ENCODE measurements around the gene KRT73.

Gene KRT73

DNA sequence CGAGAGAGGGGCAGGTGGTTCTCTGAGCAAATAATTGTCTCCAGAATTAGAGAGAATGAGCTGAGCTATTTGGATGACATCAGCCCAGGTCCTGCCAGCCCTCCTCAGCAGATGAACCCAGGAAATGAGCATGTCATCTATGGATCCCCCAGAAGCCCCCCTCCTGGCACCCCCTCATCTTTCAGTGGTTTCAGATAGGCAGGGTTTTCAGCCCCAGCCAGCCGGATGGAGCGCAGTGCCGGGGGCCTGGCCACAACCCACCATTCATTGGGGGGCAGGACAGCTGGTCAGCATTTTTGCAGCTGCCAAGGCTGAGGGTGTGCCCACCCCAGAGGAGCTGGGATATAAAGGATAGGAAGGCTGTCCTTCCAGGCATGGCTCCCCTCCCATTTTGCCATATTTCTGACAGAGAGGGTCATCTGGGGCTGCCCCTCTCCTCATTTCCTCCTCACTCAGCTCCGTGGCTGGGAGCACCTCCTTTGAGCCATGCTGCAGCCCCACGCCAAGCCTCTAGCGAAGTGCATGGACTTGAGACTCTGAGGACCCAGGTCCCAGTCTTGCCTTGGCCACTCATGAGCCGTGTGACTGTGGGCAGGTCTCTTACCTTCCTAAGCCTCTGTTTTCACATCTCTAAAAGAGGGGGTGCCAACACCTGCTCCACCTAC lies 59.4 kb downstream of the KRT73 start:
- Histone ChIP-seq H3K27ac (ENCODE audit: low read length) (no peak overlapping the region), H3K9ac (ENCODE audit: low read length) (no peak overlapping the region), H3K27me3 (ENCODE audit: control insufficient read depth, insufficient read depth, low read length) (no peaks in the 10 kb centered on the region), H3K4me3 (ENCODE audit: low read length) (no peak overlapping the region), H3K9me3 (ENCODE audit: control insufficient read depth, low read depth, low read length) (no peaks in the 10 kb centered on the region), H3K4me1 (ENCODE audit: control insufficient read depth, low read depth, low read length) (no peaks in the 10 kb centered on the region), H3K36me3 (ENCODE audit: control insufficient read depth, low read depth, low read length) (no peaks in the 10 kb centered on the region)
